Measurements from ENCODE around the gene UGT2B11. TPM values are rescaled to one million over a fixed set of nuclear protein-coding genes. Genes with fewer than 3 reads are reported as not detected.
"Not testable (repeated sequence)": the region's sequence is repeated elsewhere in the genome, so short reads cannot be mapped to it uniquely, and the experiment has no call there.

The UGT2B11 gene
- total RNA-seq, 1 donor from 2014 or later, result not detected

DNA sequence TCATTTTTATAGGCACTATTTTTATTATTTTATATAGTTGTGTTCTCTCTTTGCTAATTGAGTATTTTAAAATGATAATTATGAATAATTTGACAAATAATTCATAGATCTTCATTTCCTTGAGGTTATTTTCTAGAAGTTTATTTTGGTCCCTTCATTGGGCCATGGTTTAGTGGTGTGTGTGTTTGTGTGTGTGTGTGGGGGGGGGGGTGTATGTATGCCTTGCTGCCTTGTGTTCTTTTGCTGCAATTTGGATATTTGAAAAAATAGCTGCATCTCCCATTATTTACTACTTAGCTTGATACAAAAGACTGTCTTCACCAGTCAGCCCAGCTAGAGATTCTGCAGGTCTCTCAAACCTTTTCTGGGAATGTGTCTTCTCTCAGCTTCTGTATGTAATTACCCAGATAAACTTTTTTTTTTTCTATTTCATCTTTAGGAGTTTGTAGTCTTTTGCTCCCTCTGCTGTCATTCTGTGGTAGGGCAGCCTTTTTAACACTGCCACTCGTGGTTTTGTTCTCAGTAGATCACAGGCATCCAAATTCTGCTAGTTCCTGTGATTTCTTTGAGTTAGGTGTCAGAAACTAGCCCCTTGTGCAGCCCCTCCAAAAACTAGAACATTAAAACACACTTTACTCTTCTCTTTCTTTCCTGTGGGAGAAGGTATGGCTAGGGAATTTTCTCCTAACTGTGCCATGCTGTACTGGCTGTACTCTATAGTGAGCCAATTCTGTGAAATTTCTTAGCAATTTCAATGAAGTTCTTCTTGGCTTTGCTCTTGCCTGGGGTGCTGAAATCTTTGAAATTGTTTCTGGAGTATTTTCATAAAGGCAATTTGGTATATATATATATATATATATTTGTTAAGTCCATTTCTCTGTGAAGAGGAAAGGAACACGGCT lies 44.1 kb downstream of the UGT2B11 start:
- not testable (repeated sequence) for H3K9me3 Mint-ChIP-seq (ENCODE audit: unreplicated experiment); H3K36me3 Mint-ChIP-seq (ENCODE audit: unreplicated experiment); H3K27ac Mint-ChIP-seq (ENCODE audit: unreplicated experiment); H3K27me3 Mint-ChIP-seq (ENCODE audit: unreplicated experiment); H3K4me1 Mint-ChIP-seq (ENCODE audit: low read depth, unreplicated experiment); H3K4me3 Mint-ChIP-seq (ENCODE audit: unreplicated experiment)
- peak; percentile 67 for TF ChIP-seq CTCF (IDR thresholded peaks at IDR 0.05; ENCODE audit: partially characterized antibody, unreplicated experiment)
- peak; percentile 28 for DNase-seq

DNA sequence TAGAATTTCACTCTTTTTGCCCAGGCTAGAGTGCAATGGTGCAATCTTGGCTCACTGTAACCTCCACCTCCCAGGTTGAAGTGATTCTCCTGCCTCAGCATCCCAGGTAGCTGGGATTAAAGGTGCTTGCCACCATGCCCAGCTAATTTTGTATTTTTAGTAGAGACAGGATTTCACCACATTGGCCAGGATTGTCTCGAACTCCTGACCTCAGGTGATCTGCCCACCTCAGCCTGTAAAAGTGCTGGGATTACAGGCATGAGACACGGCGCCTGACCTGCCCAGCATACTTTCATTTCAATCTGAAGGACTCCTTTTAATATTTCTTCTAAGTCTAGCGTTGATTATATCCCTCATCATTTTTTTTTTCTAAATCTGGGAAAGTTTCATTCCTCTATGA lies 45.4 kb downstream of the UGT2B11 start:
- not testable (repeated sequence) for H3K4me1 Mint-ChIP-seq (ENCODE audit: low read depth, unreplicated experiment); H3K9me3 Mint-ChIP-seq (ENCODE audit: unreplicated experiment); H3K27me3 Mint-ChIP-seq (ENCODE audit: unreplicated experiment); DNase-seq; H3K36me3 Mint-ChIP-seq (ENCODE audit: unreplicated experiment); H3K4me3 Mint-ChIP-seq (ENCODE audit: unreplicated experiment); H3K27ac Mint-ChIP-seq (ENCODE audit: unreplicated experiment)

- DNase-seq, result no peak
- Mint-ChIP-seq H3K4me1 (ENCODE audit: low read depth, unreplicated experiment) (no peaks in the 10 kb centered on the region), H3K36me3 (ENCODE audit: unreplicated experiment) (no peaks in the 10 kb centered on the region), H3K9me3 (ENCODE audit: unreplicated experiment) (no peaks in the 10 kb centered on the region), H3K27ac (ENCODE audit: unreplicated experiment) (no peak overlapping the region), H3K4me3 (ENCODE audit: unreplicated experiment) (no peak overlapping the region), H3K27me3 (ENCODE audit: unreplicated experiment) (no peaks in the 10 kb centered on the region)
- TF ChIP-seq CTCF (IDR thresholded peaks at IDR 0.05; ENCODE audit: partially characterized antibody, unreplicated experiment), result no peak
These were observed 47.2 kb downstream of the UGT2B11 start for GRCh38 chr4:69167300-69167699.

DNA sequence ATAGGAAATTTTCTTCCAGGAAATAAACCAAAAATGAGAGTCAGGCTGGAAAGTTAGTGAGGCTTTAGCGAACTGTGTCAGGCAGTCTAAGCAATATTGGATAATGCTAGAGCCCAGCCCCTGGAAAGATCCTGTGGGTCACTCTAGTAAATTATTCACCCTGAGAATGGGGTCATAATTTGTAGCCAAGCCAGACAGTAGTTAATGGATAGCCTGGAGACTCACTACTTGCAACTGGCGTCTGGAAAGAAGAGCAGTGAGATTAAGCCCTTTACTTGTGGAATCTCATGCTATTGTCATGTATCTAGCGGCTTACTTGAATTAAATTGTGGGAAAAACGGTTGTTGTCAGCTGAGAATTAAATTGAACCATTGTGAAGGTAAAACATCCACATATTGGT lies 48.2 kb downstream of the UGT2B11 start:
- not testable (repeated sequence) for H3K36me3 Mint-ChIP-seq (ENCODE audit: unreplicated experiment); H3K4me3 Mint-ChIP-seq (ENCODE audit: unreplicated experiment); H3K27me3 Mint-ChIP-seq (ENCODE audit: unreplicated experiment); H3K4me1 Mint-ChIP-seq (ENCODE audit: low read depth, unreplicated experiment); H3K9me3 Mint-ChIP-seq (ENCODE audit: unreplicated experiment); H3K27ac Mint-ChIP-seq (ENCODE audit: unreplicated experiment); DNase-seq

DNA sequence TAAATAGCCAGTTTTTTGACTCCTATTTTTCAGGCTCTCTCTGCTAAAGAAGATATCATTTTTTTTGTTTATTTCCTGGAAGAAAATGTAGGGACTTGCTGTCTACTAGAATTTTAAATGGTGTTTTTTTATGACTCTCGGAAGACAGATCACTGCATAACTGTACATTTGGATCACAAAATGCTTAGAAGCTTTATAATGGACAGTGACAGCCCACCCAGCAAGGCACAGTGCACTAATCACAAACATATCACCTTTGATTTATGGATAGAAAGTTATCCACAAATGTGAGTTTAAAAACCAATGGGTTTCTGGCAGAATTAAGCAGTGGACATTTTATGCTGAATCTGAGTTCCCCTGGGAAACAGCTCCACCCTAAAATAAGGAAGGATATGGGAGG lies 48.8 kb downstream of the UGT2B11 start:
- not testable (repeated sequence) for H3K4me3 Mint-ChIP-seq (ENCODE audit: unreplicated experiment); H3K4me1 Mint-ChIP-seq (ENCODE audit: low read depth, unreplicated experiment); H3K9me3 Mint-ChIP-seq (ENCODE audit: unreplicated experiment); H3K27ac Mint-ChIP-seq (ENCODE audit: unreplicated experiment); H3K36me3 Mint-ChIP-seq (ENCODE audit: unreplicated experiment); H3K27me3 Mint-ChIP-seq (ENCODE audit: unreplicated experiment); DNase-seq

GRCh38 chr4:69156913-69157312 lies 57.6 kb downstream of the UGT2B11 start:
- peak; percentile 40 for TF ChIP-seq CTCF (IDR thresholded peaks at IDR 0.05; ENCODE audit: partially characterized antibody, unreplicated experiment)
- Mint-ChIP-seq H3K9me3 (ENCODE audit: unreplicated experiment) (no peaks in the 10 kb centered on the region), H3K36me3 (ENCODE audit: unreplicated experiment) (no peaks in the 10 kb centered on the region), H3K4me3 (ENCODE audit: unreplicated experiment) (no peak overlapping the region), H3K27me3 (ENCODE audit: unreplicated experiment) (no peaks in the 10 kb centered on the region), H3K27ac (ENCODE audit: unreplicated experiment) (no peak overlapping the region), H3K4me1 (ENCODE audit: low read depth, unreplicated experiment) (no peaks in the 10 kb centered on the region)
- DNase-seq, result peak; percentile 21
